GM23338 (cell line): ENCODE data around the gene INPP4B. TPM values are rescaled to one million over a fixed set of nuclear protein-coding genes. Genes with fewer than 3 reads are reported as not detected.

ENCODE experiments used
- ATAC-seq: fragments of 200-7000 bp; cut with Tn5 transposase; 3 replicates; pipeline ENCODE4 v1.9.1; 2020
- DNase-seq: peaks from one replicate; pipeline ENCODE4 v3.0.0-alpha.2; 2015; ENCODE audit warnings: low spot score
- H2AFZ ChIP-seq: fragments of 200-600 bp; sonication (generic); 2 replicates; pipeline ENCODE4 v1.8.0; 2016; ENCODE audit warnings: antibody characterized with exemption, mild to moderate bottlenecking, moderate library complexity
- H3F3A ChIP-seq: fragments of 200-600 bp; sonication (generic); replicated peaks from 2 replicates; pipeline ENCODE4 v1.8.0; 2017; ENCODE audit warnings: antibody characterized with exemption, mixed run types, low read depth
- H3K27ac ChIP-seq: fragments of 200-600 bp; sonication (generic); 2 replicates; pipeline ENCODE4 v1.6.1; 2016; ENCODE audit warnings: low read depth
- H3K27me3 ChIP-seq: fragments of 200-600 bp; sonication (generic); 2 replicates; pipeline ENCODE4 v1.8.0; 2016; ENCODE audit warnings: mild to moderate bottlenecking, mixed run types, moderate library complexity; ENCODE audit not compliant: insufficient read depth
- H3K36me3 ChIP-seq: fragments of 200-600 bp; sonication (generic); 2 replicates; pipeline ENCODE4 v1.8.0; 2016; ENCODE audit warnings: mild to moderate bottlenecking; ENCODE audit not compliant: insufficient read depth
- H3K4me1 ChIP-seq: fragments of 200-600 bp; sonication (generic); 2 replicates; pipeline ENCODE4 v1.8.0; 2016; ENCODE audit warnings: mild to moderate bottlenecking, moderate library complexity; ENCODE audit not compliant: insufficient read depth
- H3K4me2 ChIP-seq: fragments of 200-600 bp; sonication (generic); 2 replicates; pipeline ENCODE4 v1.7.1; 2017; ENCODE audit warnings: mixed run types
- H3K4me3 ChIP-seq: fragments of 200-600 bp; sonication (generic); 2 replicates; pipeline ENCODE4 v1.6.1; 2016; ENCODE audit warnings: mixed run types
- H3K79me2 ChIP-seq: fragments of 200-600 bp; sonication (generic); replicated peaks from 2 replicates; pipeline ENCODE4 v1.8.0; 2017; ENCODE audit warnings: mild to moderate bottlenecking; ENCODE audit not compliant: insufficient read depth
- H3K9me2 ChIP-seq: fragments of 200-600 bp; sonication (generic); 2 replicates; pipeline ENCODE4 v1.8.0; 2017; ENCODE audit not compliant: insufficient read depth
- H4K20me1 ChIP-seq: fragments of 200-600 bp; sonication (generic); replicated peaks from 2 replicates; pipeline ENCODE4 v1.8.0; 2017; ENCODE audit warnings: mild to moderate bottlenecking; ENCODE audit not compliant: insufficient read depth
- H3K27ac Mint-ChIP-seq: 2 replicates; pipeline ENCODE4 v1.8.0; 2020; ENCODE audit warnings: inconsistent platforms, mild to moderate bottlenecking, moderate library complexity, mixed read lengths
- H3K27me3 Mint-ChIP-seq: 3 replicates; pipeline ENCODE4 v1.8.0; 2022; ENCODE audit warnings: low read depth, mild to moderate bottlenecking, moderate library complexity, mixed read lengths, inconsistent platforms; ENCODE audit not compliant: insufficient read depth, poor library complexity
- H3K36me3 Mint-ChIP-seq: 3 replicates; pipeline ENCODE4 v1.8.0; 2021; ENCODE audit warnings: low read depth, mild to moderate bottlenecking, inconsistent platforms, moderate library complexity, mixed read lengths
- H3K4me1 Mint-ChIP-seq: 3 replicates; pipeline ENCODE4 v1.8.0; 2020; ENCODE audit warnings: mild to moderate bottlenecking, inconsistent platforms, mixed read lengths
- H3K4me3 Mint-ChIP-seq: 3 replicates; pipeline ENCODE4 v1.8.0; 2021; ENCODE audit warnings: moderate library complexity, mild to moderate bottlenecking, inconsistent platforms, mixed read lengths
- H3K9me3 Mint-ChIP-seq: 3 replicates; pipeline ENCODE4 v1.8.0; 2020; ENCODE audit warnings: moderate library complexity, mild to moderate bottlenecking, inconsistent platforms, mixed read lengths
- CREB1 ChIP-seq: fragments of 250-450 bp; sonication (Bioruptor Pico); IDR thresholded peaks from 2 replicates; pipeline ENCODE4 v1.5.0; 2020; ENCODE audit warnings: low read depth, mild to moderate bottlenecking, moderate library complexity
- EZH2 ChIP-seq: fragments of 200-600 bp; sonication (generic); IDR thresholded peaks from one replicate; pipeline ENCODE4 v1.8.0; 2017; ENCODE audit warnings: antibody characterized with exemption, mild to moderate bottlenecking, low read depth; ENCODE audit not compliant: unreplicated experiment
- EZH2phosphoT487 ChIP-seq: fragments of 200-600 bp; sonication (generic); IDR thresholded peaks from one replicate; pipeline ENCODE4 v1.8.1; 2018; ENCODE audit warnings: antibody characterized with exemption; ENCODE audit not compliant: unreplicated experiment
- JUNB ChIP-seq: IDR thresholded peaks from one replicate; pipeline ENCODE4 v1.6.1; 2016; ENCODE audit warnings: antibody characterized with exemption; ENCODE audit not compliant: unreplicated experiment
- NANOG ChIP-seq: IDR thresholded peaks from 2 replicates; pipeline ENCODE4 v1.6.1; 2016; ENCODE audit warnings: antibody characterized with exemption, borderline replicate concordance
- STAT1 ChIP-seq: IDR thresholded peaks from one replicate; pipeline ENCODE4 v1.6.1; 2016; ENCODE audit warnings: antibody characterized with exemption; ENCODE audit not compliant: unreplicated experiment
- ZNF114 ChIP-seq: fragments of 250-450 bp; sonication (Bioruptor Pico); IDR thresholded peaks from 2 replicates; pipeline ENCODE4 v1.5.0; 2020; ENCODE audit warnings: mild to moderate bottlenecking, moderate library complexity
- ZNF331 ChIP-seq: fragments of 250-450 bp; sonication (Bioruptor Pico); IDR thresholded peaks from 2 replicates; pipeline ENCODE4 v1.5.0; 2020; ENCODE audit warnings: low read depth, mild to moderate bottlenecking, moderate library complexity
- polyA plus RNA-seq: library from polyadenylated mRNA; unstranded; fragments of >200 nt; fragmentation: Nextera tagmentation; extraction: Ambion mirVana; gene quantifications from 2 replicates; pipeline ENCODE4 v1.2.1, GENCODE V29; 2016
- total RNA-seq: library from RNA; depleted of rRNA; stranded (reverse); fragments of >200 nt; shearing (Covaris generic); gene quantifications from 2 replicates; pipeline ENCODE4 v1.2.3, GENCODE V29; 2014
- TF ChIP-seq, protein P1 (sequence below): fragments of 250-450 bp; sonication (Bioruptor Pico); IDR thresholded peaks from 2 replicates; pipeline ENCODE4 v1.5.0; 2020; ENCODE audit warnings: mild to moderate bottlenecking, moderate library complexity
- TF ChIP-seq, protein P2 (sequence below): IDR thresholded peaks from one replicate; pipeline ENCODE4 v1.6.1; 2018; ENCODE audit warnings: antibody characterized with exemption; ENCODE audit not compliant: unreplicated experiment
- TF ChIP-seq, protein P3 (sequence below), 2 experiments: fragments of 200-600 bp in 1 of 2; sonication (generic) in 1 of 2; conservative IDR thresholded peaks; 2 replicates each; pipeline versions ENCODE4 v1.5.1 to v1.6.1; 2016 to 2017; ENCODE audit warnings: antibody characterized with exemption in 2 of 2, low read depth in 2 of 2, mild to moderate bottlenecking in 2 of 2, moderate library complexity in 1 of 2
- TF ChIP-seq, protein P4 (sequence below): IDR thresholded peaks from 2 replicates; pipeline ENCODE4 v1.6.1; 2016; ENCODE audit warnings: antibody characterized with exemption

The INPP4B gene
- total and polyA plus RNA-seq, 2 experiments from 2014 or later = 0.11 to 0.14 TPM

DNA sequence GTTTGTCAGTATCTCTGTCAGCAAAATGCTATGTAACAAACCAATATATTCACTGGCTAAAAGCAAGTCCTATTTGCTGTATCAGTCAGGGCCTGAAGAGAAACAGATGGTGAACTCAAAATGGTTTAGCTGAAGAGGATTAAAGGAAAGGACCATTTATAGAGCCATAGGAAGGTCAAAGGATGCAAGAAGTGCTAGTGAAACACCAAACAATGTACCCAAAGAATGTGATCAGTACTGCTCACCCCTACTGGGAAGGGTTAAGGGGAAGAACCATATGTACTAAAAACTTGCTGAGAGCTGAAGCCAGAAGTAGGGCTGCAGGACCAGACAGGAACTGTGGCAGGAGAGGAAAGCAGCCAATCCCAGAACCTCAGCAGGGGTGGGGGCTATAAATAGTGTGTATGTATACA is 479.3 kb downstream of the INPP4B start:
- Mint-ChIP-seq H3K9me3 (no peaks in the 10 kb centered on the region), H3K27ac (no peak overlapping the region), H3K27me3 (no peaks in the 10 kb centered on the region), H3K36me3 (no peaks in the 10 kb centered on the region), H3K4me3 (no peak overlapping the region), H3K4me1 (peaks cover 33% of the 10 kb centered on the region)
- Histone ChIP-seq H3K9me2 (0 out of 2 replicates have a peak, but pooled peaks cover 4% of the 10 kb centered on the region), H4K20me1 (no peaks in the 10 kb centered on the region), H3K36me3 (no peaks in the 10 kb centered on the region), H3K27me3 (no peaks in the 10 kb centered on the region), H3K79me2 (no peaks in the 10 kb centered on the region), H3F3A (no peaks in the 10 kb centered on the region), H3K4me3 (no peak overlapping the region), H2AFZ (no peak overlapping the region), H3K4me1 (peaks cover 23% of the 10 kb centered on the region), H3K27ac (no peak overlapping the region), H3K4me2 (no peak overlapping the region)
- peak; percentile 16 for DNase-seq
- ATAC-seq = peak; percentile 48; the same call in 2 of the 3 replicates
- TF ChIP-seq STAT1 (no peak), ZNF331 (CRISPR knock-in tag) (no peak), CREB1 (no peak), EZH2 (no peak), JUNB (no peak), EZH2phosphoT487 (no peak), ZNF114 (CRISPR knock-in tag) (no peak), NANOG (no peak)
- TF ChIP-seq, protein P1, sequence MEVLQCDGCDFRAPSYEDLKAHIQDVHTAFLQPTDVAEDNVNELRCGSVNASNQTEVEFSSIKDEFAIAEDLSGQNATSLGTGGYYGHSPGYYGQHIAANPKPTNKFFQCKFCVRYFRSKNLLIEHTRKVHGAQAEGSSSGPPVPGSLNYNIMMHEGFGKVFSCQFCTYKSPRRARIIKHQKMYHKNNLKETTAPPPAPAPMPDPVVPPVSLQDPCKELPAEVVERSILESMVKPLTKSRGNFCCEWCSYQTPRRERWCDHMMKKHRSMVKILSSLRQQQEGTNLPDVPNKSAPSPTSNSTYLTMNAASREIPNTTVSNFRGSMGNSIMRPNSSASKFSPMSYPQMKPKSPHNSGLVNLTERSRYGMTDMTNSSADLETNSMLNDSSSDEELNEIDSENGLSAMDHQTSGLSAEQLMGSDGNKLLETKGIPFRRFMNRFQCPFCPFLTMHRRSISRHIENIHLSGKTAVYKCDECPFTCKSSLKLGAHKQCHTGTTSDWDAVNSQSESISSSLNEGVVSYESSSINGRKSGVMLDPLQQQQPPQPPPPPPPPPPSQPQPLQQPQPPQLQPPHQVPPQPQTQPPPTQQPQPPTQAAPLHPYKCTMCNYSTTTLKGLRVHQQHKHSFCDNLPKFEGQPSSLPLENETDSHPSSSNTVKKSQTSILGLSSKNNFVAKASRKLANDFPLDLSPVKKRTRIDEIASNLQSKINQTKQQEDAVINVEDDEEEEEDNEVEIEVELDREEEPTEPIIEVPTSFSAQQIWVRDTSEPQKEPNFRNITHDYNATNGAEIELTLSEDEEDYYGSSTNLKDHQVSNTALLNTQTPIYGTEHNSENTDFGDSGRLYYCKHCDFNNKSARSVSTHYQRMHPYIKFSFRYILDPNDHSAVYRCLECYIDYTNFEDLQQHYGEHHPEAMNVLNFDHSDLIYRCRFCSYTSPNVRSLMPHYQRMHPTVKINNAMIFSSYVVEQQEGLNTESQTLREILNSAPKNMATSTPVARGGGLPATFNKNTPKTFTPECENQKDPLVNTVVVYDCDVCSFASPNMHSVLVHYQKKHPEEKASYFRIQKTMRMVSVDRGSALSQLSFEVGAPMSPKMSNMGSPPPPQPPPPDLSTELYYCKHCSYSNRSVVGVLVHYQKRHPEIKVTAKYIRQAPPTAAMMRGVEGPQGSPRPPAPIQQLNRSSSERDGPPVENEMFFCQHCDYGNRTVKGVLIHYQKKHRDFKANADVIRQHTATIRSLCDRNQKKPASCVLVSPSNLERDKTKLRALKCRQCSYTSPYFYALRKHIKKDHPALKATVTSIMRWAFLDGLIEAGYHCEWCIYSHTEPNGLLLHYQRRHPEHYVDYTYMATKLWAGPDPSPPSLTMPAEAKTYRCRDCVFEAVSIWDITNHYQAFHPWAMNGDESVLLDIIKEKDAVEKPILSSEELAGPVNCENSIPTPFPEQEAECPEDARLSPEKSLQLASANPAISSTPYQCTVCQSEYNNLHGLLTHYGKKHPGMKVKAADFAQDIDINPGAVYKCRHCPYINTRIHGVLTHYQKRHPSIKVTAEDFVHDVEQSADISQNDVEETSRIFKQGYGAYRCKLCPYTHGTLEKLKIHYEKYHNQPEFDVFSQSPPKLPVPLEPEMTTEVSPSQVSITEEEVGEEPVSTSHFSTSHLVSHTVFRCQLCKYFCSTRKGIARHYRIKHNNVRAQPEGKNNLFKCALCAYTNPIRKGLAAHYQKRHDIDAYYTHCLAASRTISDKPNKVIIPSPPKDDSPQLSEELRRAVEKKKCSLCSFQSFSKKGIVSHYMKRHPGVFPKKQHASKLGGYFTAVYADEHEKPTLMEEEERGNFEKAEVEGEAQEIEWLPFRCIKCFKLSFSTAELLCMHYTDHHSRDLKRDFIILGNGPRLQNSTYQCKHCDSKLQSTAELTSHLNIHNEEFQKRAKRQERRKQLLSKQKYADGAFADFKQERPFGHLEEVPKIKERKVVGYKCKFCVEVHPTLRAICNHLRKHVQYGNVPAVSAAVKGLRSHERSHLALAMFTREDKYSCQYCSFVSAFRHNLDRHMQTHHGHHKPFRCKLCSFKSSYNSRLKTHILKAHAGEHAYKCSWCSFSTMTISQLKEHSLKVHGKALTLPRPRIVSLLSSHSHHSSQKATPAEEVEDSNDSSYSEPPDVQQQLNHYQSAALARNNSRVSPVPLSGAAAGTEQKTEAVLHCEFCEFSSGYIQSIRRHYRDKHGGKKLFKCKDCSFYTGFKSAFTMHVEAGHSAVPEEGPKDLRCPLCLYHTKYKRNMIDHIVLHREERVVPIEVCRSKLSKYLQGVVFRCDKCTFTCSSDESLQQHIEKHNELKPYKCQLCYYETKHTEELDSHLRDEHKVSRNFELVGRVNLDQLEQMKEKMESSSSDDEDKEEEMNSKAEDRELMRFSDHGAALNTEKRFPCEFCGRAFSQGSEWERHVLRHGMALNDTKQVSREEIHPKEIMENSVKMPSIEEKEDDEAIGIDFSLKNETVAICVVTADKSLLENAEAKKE = no peak
- TF ChIP-seq, protein P2, sequence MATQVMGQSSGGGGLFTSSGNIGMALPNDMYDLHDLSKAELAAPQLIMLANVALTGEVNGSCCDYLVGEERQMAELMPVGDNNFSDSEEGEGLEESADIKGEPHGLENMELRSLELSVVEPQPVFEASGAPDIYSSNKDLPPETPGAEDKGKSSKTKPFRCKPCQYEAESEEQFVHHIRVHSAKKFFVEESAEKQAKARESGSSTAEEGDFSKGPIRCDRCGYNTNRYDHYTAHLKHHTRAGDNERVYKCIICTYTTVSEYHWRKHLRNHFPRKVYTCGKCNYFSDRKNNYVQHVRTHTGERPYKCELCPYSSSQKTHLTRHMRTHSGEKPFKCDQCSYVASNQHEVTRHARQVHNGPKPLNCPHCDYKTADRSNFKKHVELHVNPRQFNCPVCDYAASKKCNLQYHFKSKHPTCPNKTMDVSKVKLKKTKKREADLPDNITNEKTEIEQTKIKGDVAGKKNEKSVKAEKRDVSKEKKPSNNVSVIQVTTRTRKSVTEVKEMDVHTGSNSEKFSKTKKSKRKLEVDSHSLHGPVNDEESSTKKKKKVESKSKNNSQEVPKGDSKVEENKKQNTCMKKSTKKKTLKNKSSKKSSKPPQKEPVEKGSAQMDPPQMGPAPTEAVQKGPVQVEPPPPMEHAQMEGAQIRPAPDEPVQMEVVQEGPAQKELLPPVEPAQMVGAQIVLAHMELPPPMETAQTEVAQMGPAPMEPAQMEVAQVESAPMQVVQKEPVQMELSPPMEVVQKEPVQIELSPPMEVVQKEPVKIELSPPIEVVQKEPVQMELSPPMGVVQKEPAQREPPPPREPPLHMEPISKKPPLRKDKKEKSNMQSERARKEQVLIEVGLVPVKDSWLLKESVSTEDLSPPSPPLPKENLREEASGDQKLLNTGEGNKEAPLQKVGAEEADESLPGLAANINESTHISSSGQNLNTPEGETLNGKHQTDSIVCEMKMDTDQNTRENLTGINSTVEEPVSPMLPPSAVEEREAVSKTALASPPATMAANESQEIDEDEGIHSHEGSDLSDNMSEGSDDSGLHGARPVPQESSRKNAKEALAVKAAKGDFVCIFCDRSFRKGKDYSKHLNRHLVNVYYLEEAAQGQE = no peak
- TF ChIP-seq, protein P3, sequence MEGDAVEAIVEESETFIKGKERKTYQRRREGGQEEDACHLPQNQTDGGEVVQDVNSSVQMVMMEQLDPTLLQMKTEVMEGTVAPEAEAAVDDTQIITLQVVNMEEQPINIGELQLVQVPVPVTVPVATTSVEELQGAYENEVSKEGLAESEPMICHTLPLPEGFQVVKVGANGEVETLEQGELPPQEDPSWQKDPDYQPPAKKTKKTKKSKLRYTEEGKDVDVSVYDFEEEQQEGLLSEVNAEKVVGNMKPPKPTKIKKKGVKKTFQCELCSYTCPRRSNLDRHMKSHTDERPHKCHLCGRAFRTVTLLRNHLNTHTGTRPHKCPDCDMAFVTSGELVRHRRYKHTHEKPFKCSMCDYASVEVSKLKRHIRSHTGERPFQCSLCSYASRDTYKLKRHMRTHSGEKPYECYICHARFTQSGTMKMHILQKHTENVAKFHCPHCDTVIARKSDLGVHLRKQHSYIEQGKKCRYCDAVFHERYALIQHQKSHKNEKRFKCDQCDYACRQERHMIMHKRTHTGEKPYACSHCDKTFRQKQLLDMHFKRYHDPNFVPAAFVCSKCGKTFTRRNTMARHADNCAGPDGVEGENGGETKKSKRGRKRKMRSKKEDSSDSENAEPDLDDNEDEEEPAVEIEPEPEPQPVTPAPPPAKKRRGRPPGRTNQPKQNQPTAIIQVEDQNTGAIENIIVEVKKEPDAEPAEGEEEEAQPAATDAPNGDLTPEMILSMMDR (conservative IDR thresholded peaks at IDR 0.05; ENCODE audit: low read depth in 2 of 2) = no peak
- TF ChIP-seq, protein P4, sequence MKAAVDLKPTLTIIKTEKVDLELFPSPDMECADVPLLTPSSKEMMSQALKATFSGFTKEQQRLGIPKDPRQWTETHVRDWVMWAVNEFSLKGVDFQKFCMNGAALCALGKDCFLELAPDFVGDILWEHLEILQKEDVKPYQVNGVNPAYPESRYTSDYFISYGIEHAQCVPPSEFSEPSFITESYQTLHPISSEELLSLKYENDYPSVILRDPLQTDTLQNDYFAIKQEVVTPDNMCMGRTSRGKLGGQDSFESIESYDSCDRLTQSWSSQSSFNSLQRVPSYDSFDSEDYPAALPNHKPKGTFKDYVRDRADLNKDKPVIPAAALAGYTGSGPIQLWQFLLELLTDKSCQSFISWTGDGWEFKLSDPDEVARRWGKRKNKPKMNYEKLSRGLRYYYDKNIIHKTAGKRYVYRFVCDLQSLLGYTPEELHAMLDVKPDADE = no peak
